HG02870 (cell line): ENCODE results near the gene LTB4R2.

Experiments used
- ATAC-seq: cut with Tn5 transposase; IDR thresholded peaks from one replicate; pipeline ENCODE4 v1.9.1; 2021; ENCODE audit warnings: mild to moderate bottlenecking, moderate library complexity; ENCODE audit not compliant: unreplicated experiment

LTB4R2 gene

GRCh38 chr14:24309538-24310264 lies at the start of gene LTB4R2:
Gene LTB4R2, plus strand, starts transcription at chr14:24310140. Its CDS starts 525 bp downstream, at chr14:24310665.
- ATAC-seq = no peak

GRCh38 chr14:24260780-24261157 lies 49.2 kb upstream of the LTB4R2 start:
- no peak for ATAC-seq

- no peak for ATAC-seq
Observed at GRCh38 chr14:24261256-24261968, 48.5 kb upstream of the LTB4R2 start.

GRCh38 chr14:24261969-24262327 lies 48.0 kb upstream of the LTB4R2 start:
- no peak for ATAC-seq

GRCh38 chr14:24262821-24263733 lies 46.9 kb upstream of the LTB4R2 start, which contains the start of gene TGM1:
Gene TGM1, minus strand, starts transcription at chr14:24263177. Its CDS starts 825 bp downstream, at chr14:24262352.
- no peak for ATAC-seq

GRCh38 chr14:24263848-24264247 lies 46.1 kb upstream of the LTB4R2 start:
- no peak for ATAC-seq

- ATAC-seq = no peak
Observed at GRCh38 chr14:24264298-24264697, 45.6 kb upstream of the LTB4R2 start.

- ATAC-seq = no peak
Observed at GRCh38 chr14:24266344-24267244, 43.3 kb upstream of the LTB4R2 start.

- ATAC-seq = no peak
Observed at GRCh38 chr14:24267516-24267915, 42.4 kb upstream of the LTB4R2 start.

GRCh38 chr14:24268225-24268624 lies 41.7 kb upstream of the LTB4R2 start:
- no peak for ATAC-seq

- no peak for ATAC-seq
Observed at GRCh38 chr14:24269368-24269767, 40.6 kb upstream of the LTB4R2 start.

GRCh38 chr14:24269910-24270536 lies 39.9 kb upstream of the LTB4R2 start:
- no peak for ATAC-seq

GRCh38 chr14:24270537-24271133 lies 39.3 kb upstream of the LTB4R2 start:
- ATAC-seq = no peak

- peak; percentile 80 for ATAC-seq
Observed at GRCh38 chr14:24271134-24271833, 38.7 kb upstream of the LTB4R2 start, which contains the start of gene RABGGTA. Gene RABGGTA, minus strand, starts transcription at chr14:24271597. Its CDS starts 482 bp downstream, at chr14:24271115.

- ATAC-seq = no peak
Observed at GRCh38 chr14:24271834-24272263, 38.1 kb upstream of the LTB4R2 start.

- ATAC-seq = no peak
Observed at GRCh38 chr14:24272467-24272866, 37.5 kb upstream of the LTB4R2 start.

- ATAC-seq = no peak
Observed at GRCh38 chr14:24273422-24273998, 36.4 kb upstream of the LTB4R2 start.

GRCh38 chr14:24274101-24274543 lies 35.8 kb upstream of the LTB4R2 start:
- ATAC-seq = peak; percentile 53
